ENCODE measurements around the gene PNMA6F.

DNA sequence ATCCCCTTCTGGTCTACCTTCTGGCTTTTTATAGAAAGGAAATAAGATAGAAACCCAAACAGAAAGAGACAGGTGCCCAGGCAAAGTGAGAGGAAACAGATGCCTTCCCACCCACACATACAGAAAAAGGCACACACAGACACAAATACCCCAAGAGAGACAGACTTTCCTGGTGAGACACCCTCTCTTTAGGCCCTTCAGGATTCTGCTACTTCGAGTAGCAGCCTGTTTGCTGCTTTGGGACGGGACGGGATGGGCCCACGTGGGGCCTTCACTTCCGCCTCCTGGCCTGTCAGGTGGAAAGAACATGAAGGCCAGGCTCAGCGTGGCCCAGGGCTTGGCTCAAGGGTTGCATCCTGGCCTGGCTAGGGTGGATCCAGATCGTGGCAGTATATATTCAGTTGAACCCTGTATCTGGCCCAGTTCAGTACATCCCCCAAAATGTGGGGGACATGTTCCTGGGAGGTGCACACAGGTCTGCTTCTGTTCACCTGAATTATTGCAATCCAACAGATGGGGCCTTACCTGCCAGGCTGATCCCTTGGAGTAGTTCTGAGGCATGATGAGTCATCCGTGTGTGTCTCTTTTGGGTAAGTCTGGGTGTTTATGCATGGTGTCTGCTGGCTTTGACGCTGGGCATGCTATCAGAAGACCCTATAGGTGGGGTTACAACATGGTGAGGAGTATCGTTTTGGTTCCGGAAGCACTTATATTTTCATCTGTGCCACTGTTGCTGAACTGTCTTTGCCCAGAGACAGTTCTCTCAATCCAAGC, 14.7 kb upstream of the PNMA6F start:
- TF ChIP-seq, protein P1, sequence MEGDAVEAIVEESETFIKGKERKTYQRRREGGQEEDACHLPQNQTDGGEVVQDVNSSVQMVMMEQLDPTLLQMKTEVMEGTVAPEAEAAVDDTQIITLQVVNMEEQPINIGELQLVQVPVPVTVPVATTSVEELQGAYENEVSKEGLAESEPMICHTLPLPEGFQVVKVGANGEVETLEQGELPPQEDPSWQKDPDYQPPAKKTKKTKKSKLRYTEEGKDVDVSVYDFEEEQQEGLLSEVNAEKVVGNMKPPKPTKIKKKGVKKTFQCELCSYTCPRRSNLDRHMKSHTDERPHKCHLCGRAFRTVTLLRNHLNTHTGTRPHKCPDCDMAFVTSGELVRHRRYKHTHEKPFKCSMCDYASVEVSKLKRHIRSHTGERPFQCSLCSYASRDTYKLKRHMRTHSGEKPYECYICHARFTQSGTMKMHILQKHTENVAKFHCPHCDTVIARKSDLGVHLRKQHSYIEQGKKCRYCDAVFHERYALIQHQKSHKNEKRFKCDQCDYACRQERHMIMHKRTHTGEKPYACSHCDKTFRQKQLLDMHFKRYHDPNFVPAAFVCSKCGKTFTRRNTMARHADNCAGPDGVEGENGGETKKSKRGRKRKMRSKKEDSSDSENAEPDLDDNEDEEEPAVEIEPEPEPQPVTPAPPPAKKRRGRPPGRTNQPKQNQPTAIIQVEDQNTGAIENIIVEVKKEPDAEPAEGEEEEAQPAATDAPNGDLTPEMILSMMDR (IDR thresholded peaks at IDR 0.05), result no peak
- TF ChIP-seq POLR2A (IDR thresholded peaks at IDR 0.05), result no peak

Measured in adrenal gland (tissue), 5 donors.